LNCAP (cell line): ENCODE measurements around the gene SAMMSON.

Source experiments
- TF ChIP-seq, protein P1 (sequence below): fragments of 450-650 bp; IDR thresholded peaks from 2 replicates; pipeline ENCODE4 v1.5.1; 2017; ENCODE audit warnings: mild to moderate bottlenecking

Gene SAMMSON

DNA sequence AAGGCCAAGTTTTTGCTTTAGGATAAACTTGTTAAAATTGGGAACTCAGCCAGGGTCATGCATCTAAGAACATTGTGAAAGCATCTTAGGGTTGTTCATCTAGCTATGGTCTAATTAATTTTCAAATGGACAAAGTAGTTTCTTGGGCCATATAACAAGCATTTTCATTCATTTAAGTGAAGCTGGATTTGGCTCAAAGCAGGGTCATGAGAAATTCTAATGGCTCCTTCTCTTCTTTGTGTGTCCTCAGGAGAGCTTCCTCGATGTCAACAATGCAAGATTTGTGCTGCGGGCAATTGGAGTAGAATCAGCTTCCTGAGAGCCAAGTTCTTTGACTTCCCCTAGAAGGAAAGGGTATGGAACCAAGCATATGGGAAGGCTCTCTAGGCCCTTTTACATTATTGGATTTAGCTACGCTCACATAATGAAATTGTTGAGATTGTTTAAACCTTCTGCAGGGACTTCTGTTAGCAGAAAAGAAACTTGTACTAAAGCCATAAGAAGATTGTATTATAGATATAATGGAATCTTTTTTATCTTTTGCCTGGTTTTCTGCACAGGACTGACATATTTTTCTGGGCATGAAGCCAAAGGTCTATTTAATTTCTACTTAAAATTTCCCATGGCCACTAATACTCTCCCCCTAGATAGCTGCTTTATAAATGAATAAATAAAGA is 1.8 kb upstream of the SAMMSON start:
- TF ChIP-seq, protein P1, sequence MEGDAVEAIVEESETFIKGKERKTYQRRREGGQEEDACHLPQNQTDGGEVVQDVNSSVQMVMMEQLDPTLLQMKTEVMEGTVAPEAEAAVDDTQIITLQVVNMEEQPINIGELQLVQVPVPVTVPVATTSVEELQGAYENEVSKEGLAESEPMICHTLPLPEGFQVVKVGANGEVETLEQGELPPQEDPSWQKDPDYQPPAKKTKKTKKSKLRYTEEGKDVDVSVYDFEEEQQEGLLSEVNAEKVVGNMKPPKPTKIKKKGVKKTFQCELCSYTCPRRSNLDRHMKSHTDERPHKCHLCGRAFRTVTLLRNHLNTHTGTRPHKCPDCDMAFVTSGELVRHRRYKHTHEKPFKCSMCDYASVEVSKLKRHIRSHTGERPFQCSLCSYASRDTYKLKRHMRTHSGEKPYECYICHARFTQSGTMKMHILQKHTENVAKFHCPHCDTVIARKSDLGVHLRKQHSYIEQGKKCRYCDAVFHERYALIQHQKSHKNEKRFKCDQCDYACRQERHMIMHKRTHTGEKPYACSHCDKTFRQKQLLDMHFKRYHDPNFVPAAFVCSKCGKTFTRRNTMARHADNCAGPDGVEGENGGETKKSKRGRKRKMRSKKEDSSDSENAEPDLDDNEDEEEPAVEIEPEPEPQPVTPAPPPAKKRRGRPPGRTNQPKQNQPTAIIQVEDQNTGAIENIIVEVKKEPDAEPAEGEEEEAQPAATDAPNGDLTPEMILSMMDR, result no peak

DNA sequence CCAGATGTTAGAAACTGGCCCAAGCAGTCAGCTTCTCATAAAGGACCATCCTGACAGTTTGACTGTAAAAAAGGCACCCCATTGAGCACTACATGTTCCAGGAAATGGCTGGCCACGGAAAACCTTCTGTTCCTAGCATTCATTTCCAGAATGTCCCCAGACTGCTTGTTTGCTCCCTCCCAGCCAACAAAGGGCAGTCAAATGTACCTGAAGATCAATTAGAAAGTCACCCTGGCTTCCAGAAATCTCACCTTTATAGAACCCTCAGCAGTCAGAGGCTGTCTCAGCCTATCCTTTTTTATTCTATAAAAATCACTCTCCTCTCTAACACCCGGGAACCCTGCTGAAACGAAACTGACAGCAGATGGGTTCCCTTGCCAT is 784 bp upstream of the SAMMSON start:
- TF ChIP-seq, protein P1, result no peak

DNA sequence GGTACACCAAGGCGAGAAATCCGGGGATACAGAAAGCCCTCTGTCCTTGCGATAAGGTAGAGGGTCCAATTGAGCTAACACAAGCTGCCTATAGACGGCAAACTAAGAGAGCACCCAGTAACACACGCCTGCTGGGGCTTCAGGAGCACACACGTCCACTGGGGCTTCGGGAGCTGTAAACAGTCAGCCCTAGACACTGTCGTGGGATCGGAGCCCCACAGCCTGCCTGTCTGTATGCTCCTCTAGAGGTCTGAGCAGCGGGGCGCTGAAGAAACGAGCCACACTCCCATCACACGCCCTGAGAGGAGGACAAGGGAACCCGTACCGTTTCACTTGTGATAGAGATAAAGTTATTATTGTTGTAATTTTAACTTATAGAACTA is 486 bp downstream of the SAMMSON start:
- TF ChIP-seq, protein P1, result no peak

DNA sequence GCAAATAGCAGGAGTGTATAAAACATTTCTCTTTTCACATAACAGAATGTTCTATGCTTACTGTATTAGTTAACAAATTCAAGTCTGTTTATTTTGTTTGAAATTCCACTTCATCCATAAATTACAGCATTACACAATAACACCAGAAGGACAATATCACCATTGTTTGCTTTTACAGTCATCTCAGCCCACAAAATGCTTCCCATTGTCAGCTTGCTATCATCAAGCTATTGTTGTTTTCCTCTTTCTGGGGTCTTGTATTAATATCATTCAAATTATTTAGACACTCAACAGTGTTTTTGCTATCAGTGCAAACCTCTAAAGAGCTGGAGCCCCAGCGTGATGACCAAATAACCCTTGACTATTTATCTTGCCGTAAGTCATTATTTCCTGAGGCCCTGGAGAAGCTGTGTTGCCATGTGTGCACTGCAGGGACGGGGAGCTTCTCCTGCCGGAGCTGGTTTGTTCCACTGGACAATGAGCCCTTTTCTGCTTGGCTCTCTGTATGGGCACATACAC is 1.1 kb downstream of the SAMMSON start:
- TF ChIP-seq, protein P1, result no peak

DNA sequence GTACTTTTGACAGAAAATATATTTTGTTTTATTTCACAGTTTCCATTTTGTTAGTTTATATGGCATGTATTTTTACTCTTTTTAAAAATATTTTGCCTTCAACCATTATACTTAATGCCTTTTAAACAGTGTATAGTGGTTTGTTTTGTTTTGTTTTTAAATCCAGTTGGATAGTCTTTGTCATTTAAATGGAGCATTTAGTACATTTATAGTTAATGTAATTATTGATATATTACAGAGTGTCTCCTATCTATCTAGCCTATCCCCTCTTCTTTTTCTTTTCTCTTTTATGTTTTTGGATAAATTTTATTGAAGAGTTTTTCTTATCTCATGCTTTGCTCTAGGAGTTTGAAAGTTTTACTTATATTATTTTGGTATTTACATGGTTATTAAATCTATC is 3.6 kb downstream of the SAMMSON start:
- TF ChIP-seq, protein P1, result no peak

DNA sequence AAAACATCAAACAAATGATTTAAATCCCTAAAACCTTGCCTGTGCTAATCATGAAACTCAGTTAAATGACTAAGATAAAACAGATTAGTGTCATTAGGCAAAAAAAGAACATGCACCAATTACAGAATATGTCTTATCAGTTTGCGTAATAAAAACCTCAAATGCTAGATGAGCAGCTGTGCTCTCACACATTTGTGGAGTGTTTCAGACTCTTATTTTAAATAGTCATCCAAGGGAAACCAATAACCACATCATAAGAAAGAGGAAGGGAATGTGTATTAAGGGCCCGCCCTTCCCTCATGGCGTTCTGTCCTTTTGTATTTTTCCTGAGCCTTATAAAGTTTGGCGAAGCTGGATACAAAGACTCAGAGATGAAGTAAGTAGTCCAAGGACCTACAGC is 6.6 kb downstream of the SAMMSON start:
- TF ChIP-seq, protein P1, result no peak

DNA sequence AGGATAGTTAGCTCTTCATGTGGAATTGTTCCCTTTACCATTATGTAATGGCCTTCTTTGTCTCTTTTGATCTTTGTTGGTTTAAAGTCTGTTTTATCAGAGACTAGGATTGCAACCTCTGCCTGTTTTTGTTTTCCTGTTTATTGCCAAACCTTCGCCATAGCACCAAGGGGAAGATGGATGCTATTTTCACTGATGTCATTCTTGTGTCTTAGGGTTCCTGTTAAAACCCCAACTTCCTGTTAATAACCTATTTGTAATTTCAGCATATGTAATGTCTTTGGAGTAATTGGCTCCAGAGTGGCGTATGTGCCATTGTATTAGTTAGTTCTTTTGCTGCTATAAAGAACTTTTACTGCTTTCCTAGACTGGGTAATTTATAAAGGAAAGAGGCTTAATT is 10.8 kb downstream of the SAMMSON start:
- TF ChIP-seq, protein P1, result no peak

DNA sequence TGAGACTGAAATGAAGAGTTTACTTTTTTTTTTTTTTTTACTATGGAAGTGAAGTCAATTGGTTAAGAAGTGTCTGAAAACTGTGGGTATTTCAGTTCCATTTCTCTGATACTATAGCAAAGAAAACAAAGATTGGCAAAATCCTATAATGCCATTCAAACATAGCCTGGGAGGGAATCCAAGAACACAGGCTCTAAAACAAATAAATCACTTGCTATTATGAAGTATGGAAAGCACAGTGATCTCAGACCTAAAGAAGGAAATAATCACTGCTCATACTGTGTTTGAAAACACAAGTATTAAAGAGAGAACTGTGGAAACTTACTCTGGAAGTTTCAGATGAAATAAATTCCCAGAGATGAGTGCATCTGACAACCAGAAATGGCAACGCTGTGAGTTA is 12.0 kb downstream of the SAMMSON start:
- TF ChIP-seq, protein P1, result no peak
